Thymus (tissue), 11 donors: ENCODE measurements around the gene RFX3. TPM values are rescaled to one million over a fixed set of nuclear protein-coding genes. Genes with fewer than 3 reads are reported as not detected.

Experiments used
- DNase-seq, 9 donors: peaks; one replicate each; pipeline ENCODE4 v3.0.0-alpha.2; 2013; ENCODE audit warnings: low spot score in 9 of 9, low read depth in 6 of 9, missing footprints in 1 of 9
- H3K27ac ChIP-seq, 2 donors: one replicate each; pipeline ENCODE4 v1.5.1; 2013; ENCODE audit warnings: control low read depth in 1 of 2, low read depth in 1 of 2, low read length in 1 of 2, mild to moderate bottlenecking in 1 of 2, moderate library complexity in 1 of 2
- H3K27me3 ChIP-seq, 2 donors: one replicate each; pipeline ENCODE4 v1.5.1; 2013; ENCODE audit warnings: low read length in 1 of 2; ENCODE audit not compliant: control insufficient read depth in 2 of 2, insufficient read depth in 1 of 2
- H3K36me3 ChIP-seq, 2 donors: one replicate each; pipeline ENCODE4 v1.5.1; 2013; ENCODE audit warnings: low read length in 1 of 2, mild to moderate bottlenecking in 1 of 2, moderate library complexity in 1 of 2; ENCODE audit not compliant: control insufficient read depth in 2 of 2, insufficient read depth in 2 of 2
- H3K4me1 ChIP-seq, 2 donors: one replicate each; pipeline ENCODE4 v1.5.1; 2013; ENCODE audit warnings: low read length in 2 of 2; ENCODE audit not compliant: control insufficient read depth in 2 of 2, insufficient read depth in 2 of 2
- H3K4me3 ChIP-seq, 2 donors: one replicate each; pipeline ENCODE4 v1.5.1; 2013; ENCODE audit warnings: low read length in 2 of 2, control low read depth in 1 of 2, mild to moderate bottlenecking in 1 of 2
- H3K9me3 ChIP-seq, 2 donors: one replicate each; pipeline ENCODE4 v1.5.1; 2013; ENCODE audit warnings: low read length in 1 of 2, mild to moderate bottlenecking in 1 of 2; ENCODE audit not compliant: control insufficient read depth in 2 of 2, insufficient read depth in 1 of 2
- WGBS: extraction: QIAGEN DNeasy Blood & Tissue Kit; methylation state at CpG from one replicate; pipeline ENCODE4 v1.1.7; 2013; 5-methylcytosine and 5-hydroxymethylcytosine counted together
- polyA plus RNA-seq: library from polyadenylated mRNA; stranded (reverse); fragments of 200-250 nt; gene quantifications from one replicate; pipeline ENCODE4 v1.2.3, GENCODE V29; 2013
- total RNA-seq: library from RNA; stranded (reverse); fragments of 120-200 nt; gene quantifications from one replicate; pipeline ENCODE4 v1.2.4, GENCODE V29; 2013
- donor health status: healthy.

The RFX3 gene
- total and polyA plus RNA-seq, 2 donors, result 5.1 to 7.8 TPM

- no peaks in the 10 kb centered on the region for H3K9me3 ChIP-seq
- H3K27ac ChIP-seq, result no peak overlapping the region
- H3K27me3 ChIP-seq, result no peaks in the 10 kb centered on the region
- WGBS, result 99% methylated on average over 4 of the region's 4 CpGs
- no peaks in the 10 kb centered on the region for H3K4me1 ChIP-seq
- H3K4me3 ChIP-seq, result no peak overlapping the region
- no peaks in the 10 kb centered on the region for H3K36me3 ChIP-seq
- DNase-seq, result no peak
Observed at GRCh38 chr9:3516667-3517330, 9.0 kb downstream of the RFX3 start.

DNA sequence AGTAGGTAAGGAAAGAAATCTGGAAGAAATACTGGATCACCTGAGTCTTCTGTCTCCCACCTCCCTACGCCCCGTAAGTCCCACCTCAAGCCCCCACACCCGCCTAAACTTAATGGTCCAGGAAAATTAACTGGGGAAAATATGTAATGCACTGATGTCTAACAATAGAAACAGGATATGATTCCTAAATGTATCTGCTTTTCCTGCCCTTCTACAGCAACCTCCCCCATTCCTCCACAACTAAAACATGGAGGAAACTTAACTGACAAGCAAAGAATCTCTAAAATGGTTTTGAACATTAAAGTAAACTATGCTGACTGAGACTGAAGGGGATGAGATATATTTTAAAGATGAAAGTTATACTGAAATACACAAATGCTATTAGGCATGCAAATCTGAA is 10.4 kb downstream of the RFX3 start:
- Histone ChIP-seq H3K9me3 (no peaks in the 10 kb centered on the region), H3K27me3 (no peaks in the 10 kb centered on the region), H3K4me1 (no peaks in the 10 kb centered on the region), H3K27ac (no peak overlapping the region), H3K4me3 (no peak overlapping the region), H3K36me3 (no peaks in the 10 kb centered on the region)
- WGBS, result 97% methylated on average over 3 of the region's 3 CpGs
- no peak for DNase-seq

DNA sequence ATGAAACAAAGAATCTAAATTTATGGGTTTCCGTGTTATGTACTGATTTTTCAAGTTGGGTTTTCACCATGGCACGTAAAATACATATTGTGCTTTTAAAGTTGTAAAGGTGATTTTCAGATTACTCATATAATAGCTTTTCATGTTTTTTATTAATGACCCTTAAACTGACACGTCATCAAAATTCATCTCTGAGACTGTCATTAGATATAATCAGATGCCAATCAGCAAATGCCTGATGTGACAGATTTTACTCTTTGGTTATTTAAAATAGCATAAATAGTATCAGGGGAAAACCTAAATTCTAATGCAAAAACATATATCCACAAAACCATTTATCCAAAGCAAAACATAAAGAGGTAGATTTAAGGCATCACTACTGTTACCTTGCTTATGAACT is 11.0 kb downstream of the RFX3 start:
- Histone ChIP-seq H3K36me3 (no peaks in the 10 kb centered on the region), H3K9me3 (no peaks in the 10 kb centered on the region), H3K27ac (no peak overlapping the region), H3K27me3 (no peaks in the 10 kb centered on the region), H3K4me3 (no peak overlapping the region), H3K4me1 (no peaks in the 10 kb centered on the region)
- DNase-seq, result no peak
- WGBS, result 98% methylated on average over 3 of the region's 3 CpGs

DNA sequence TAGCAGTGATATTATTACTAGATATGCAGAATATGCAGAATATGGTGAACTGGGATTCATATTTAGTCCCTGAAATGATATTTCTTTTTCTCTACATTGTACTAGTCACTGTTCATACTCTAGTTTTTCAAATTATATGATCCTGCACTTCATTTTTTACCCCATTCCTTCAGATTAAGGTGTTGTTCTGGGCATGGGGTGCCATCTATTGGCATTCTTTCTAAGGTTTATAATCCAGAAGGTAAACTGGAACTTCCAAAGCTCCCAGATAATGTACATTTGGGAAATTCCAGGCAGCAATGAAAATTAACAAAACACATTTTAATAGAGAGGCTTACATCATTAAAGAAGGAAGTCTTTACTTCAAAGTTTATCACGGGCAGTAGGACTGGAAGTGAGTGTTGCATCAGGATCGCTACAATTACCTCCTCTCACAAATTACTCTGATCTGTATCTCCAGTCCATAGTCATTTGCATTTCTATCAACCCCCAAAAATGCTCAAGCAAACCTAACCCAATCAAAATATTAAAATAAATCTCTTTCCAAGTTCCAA is 12.5 kb downstream of the RFX3 start:
- no peaks in the 10 kb centered on the region for H3K4me1 ChIP-seq
- 95% methylated on average over 2 of the region's 2 CpGs for WGBS
- H3K4me3 ChIP-seq, result no peak overlapping the region
- H3K27ac ChIP-seq, result no peak overlapping the region
- H3K27me3 ChIP-seq, result no peaks in the 10 kb centered on the region
- no peaks in the 10 kb centered on the region for H3K9me3 ChIP-seq
- DNase-seq, result no peak
- H3K36me3 ChIP-seq, result no peaks in the 10 kb centered on the region

DNA sequence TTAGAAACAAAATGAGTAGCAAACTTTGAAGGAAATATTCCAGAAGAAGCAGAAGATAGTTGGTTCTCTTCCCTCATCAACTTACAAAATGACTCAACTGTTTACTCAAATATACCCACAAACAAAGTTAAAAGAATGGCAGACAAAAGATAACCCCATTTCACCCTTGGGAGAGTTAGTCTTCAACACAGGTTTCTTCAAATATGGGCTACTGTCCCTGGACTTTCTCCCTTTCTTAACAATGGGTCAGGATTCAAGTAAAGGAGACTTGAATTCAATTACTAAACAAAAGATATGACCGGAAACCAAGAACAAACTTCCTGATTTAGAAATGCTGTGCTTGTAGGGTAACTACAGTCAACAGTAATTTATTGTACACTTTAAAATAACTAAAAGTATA is 14.2 kb downstream of the RFX3 start:
- WGBS, result 91% methylated on average over 1 of the region's 1 CpG
- H3K36me3 ChIP-seq, result no peaks in the 10 kb centered on the region
- H3K27me3 ChIP-seq, result no peaks in the 10 kb centered on the region
- no peaks in the 10 kb centered on the region for H3K9me3 ChIP-seq
- no peak overlapping the region for H3K27ac ChIP-seq
- H3K4me1 ChIP-seq, result no peaks in the 10 kb centered on the region
- no peak overlapping the region for H3K4me3 ChIP-seq
- no peak for DNase-seq

DNA sequence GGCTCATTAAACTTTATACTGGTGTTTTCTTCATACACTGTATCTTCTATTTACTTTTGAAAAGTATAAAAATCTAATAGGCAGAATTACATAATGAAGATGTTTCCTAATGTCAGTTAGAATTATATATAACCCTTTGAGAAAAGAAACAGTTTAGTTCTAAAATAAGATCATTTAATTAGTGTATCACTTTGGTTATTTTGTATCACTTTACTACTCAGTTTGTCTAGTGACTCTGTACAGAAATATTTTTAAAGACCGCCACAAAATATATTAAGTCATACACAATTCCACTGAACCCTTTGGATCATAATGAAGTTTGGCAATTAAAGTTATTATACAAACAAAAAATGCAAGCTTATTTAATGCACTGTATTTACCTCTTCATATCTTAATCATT is 15.0 kb downstream of the RFX3 start:
- Histone ChIP-seq H3K27ac (no peak overlapping the region), H3K4me3 (no peak overlapping the region), H3K9me3 (no peaks in the 10 kb centered on the region), H3K27me3 (no peaks in the 10 kb centered on the region), H3K36me3 (no peaks in the 10 kb centered on the region), H3K4me1 (no peaks in the 10 kb centered on the region)
- WGBS, result 99% methylated on average over 1 of the region's 1 CpG
- no peak for DNase-seq

DNA sequence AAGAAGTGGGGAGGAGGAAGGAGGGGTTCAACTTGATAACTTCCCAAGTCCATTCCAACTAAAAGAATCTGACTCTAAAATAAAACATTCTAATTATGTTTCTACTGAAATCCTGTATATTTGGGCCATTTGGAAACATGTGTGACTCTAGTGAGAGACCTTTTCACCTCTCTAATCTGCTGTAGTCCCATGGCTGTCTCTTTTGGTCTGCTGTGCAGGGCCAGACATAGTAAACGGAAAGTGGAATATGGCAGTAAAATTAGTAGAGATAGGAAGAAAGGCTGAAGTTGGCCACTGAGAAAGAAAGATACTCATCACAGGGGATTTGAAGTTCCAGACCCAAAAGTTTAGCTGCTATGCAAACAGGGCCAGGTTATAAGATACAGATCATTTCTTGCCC is 15.9 kb downstream of the RFX3 start:
- Histone ChIP-seq H3K27me3 (no peaks in the 10 kb centered on the region), H3K4me3 (no peak overlapping the region), H3K36me3 (no peaks in the 10 kb centered on the region), H3K4me1 (no peaks in the 10 kb centered on the region), H3K9me3 (no peaks in the 10 kb centered on the region), H3K27ac (no peak overlapping the region)
- 100% methylated on average over 1 of the region's 1 CpG for WGBS
- DNase-seq, result no peak

DNA sequence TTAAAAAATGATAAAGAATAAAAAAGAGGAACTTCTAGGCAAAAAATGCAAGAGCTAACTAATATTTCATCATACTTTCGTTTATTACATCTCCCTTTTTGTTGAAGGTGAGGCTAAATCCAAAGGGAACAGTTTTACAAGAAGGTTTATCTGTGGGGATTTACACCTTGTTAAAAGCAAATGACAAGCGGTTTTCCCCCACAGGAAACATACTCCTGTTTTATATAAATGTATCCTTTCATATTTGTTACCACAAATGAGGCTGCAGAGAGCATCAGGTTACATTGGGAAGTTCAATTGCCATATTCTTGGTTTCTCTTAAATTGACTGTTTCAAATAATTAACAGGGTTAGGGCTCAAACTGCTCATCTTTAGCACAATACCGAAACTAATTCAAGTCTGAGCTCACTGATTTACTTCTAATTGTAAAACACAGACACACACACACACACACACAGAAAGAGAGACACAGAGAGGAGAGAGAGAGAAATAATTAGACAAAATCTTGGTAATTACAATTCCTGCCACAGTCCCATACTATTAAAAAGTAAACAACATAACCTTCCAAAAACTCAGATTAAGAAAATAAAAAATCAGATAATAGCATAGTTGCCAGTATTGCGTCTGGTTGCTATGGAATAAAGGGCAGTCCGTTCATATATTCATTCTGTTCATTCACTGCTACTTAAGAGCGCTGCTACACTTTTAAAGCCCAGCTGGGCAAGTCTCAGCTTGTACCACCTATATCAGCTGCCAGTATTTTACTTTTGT is 17.1 kb downstream of the RFX3 start:
- Histone ChIP-seq H3K27me3 (no peaks in the 10 kb centered on the region), H3K36me3 (no peaks in the 10 kb centered on the region), H3K27ac (no peak overlapping the region), H3K9me3 (no peaks in the 10 kb centered on the region), H3K4me3 (no peak overlapping the region), H3K4me1 (no peaks in the 10 kb centered on the region)
- 61% methylated on average over 6 of the region's 6 CpGs for whole genome bisulfite sequencing
- DNase-seq, result no peak

GRCh38 chr9:3508078-3508431 is 17.7 kb downstream of the RFX3 start:
- no peak overlapping the region for H3K4me3 ChIP-seq
- H3K27ac ChIP-seq, result no peak overlapping the region
- no peaks in the 10 kb centered on the region for H3K4me1 ChIP-seq
- WGBS, result 36% methylated on average over 2 of the region's 2 CpGs
- no peaks in the 10 kb centered on the region for H3K36me3 ChIP-seq
- H3K9me3 ChIP-seq, result no peaks in the 10 kb centered on the region
- H3K27me3 ChIP-seq, result no peaks in the 10 kb centered on the region
- no peak for DNase-seq
